CD4-positive, alpha-beta T cell (primary cell): Measurements from ENCODE around the gene MAB21L4. TPM values are rescaled to one million over a fixed set of nuclear protein-coding genes. Genes with fewer than 3 reads are reported as not detected.

ENCODE experiments used
- ATAC-seq: fragments of 200-7000 bp; cut with Tn5 transposase; one replicate; pipeline ENCODE4 v1.10.0; 2022; ENCODE audit warnings: mild to moderate bottlenecking; ENCODE audit not compliant: poor library complexity
- CTCF ChIA-PET: fragments of 350-600 bp; sonication (Branson Sonifier 250); formaldehyde crosslinking; loops from one replicate; lab custom pipeline; 2021; ENCODE audit warnings: antibody characterized with exemption, inconsistent platforms; lab: Charles Lee
- POLR2A ChIA-PET: fragments of 350-600 bp; sonication (Branson Sonifier 250); formaldehyde crosslinking; loops from one replicate; lab custom pipeline; 2021; ENCODE audit warnings: antibody characterized with exemption, inconsistent platforms; lab: Charles Lee
- DNase-seq, 14 experiments: peaks; one replicate each; pipeline ENCODE4 v3.0.0-alpha.2; 2013 to 2020; ENCODE audit warnings: mixed read lengths in 2 of 14
- H3K27ac ChIP-seq, 2 donors: one replicate each; pipeline versions ENCODE4 v1.5.1 to v1.7.0; 2013; ENCODE audit warnings: low read length in 2 of 2, low read depth in 1 of 2, mild to moderate bottlenecking in 1 of 2
- H3K27me3 ChIP-seq, 2 experiments: 1 replicate in 1 of 2; 2 replicates in 1 of 2; pipeline versions ENCODE4 v1.6.1 to v1.7.0; 2013; ENCODE audit warnings: low read length in 2 of 2, control low read depth in 1 of 2, mild to moderate bottlenecking in 1 of 2, moderate library complexity in 1 of 2; ENCODE audit not compliant: insufficient read depth in 2 of 2, control insufficient read depth in 1 of 2
- H3K36me3 ChIP-seq: one replicate; pipeline ENCODE4 v1.6.1; 2013; ENCODE audit warnings: low read length, control low read depth; ENCODE audit not compliant: insufficient read depth
- H3K4me1 ChIP-seq: one replicate; pipeline ENCODE4 v1.6.1; 2013; ENCODE audit warnings: low read length, control low read depth; ENCODE audit not compliant: insufficient read depth
- H3K4me3 ChIP-seq: one replicate; pipeline ENCODE4 v1.5.1; 2013; ENCODE audit warnings: mild to moderate bottlenecking, low read length, moderate library complexity
- H3K9me3 ChIP-seq, 2 experiments: 1 replicate in 1 of 2; 2 replicates in 1 of 2; pipeline versions ENCODE4 v1.6.1 to v1.7.0; 2013; ENCODE audit warnings: low read length in 2 of 2, mild to moderate bottlenecking in 2 of 2, control low read depth in 1 of 2, moderate library complexity in 1 of 2; ENCODE audit not compliant: control insufficient read depth in 1 of 2, insufficient read depth in 1 of 2
- H3K27ac Mint-ChIP-seq: one replicate; pipeline ENCODE4 v1.8.0; 2020; ENCODE audit warnings: mixed read lengths
- H3K27me3 Mint-ChIP-seq: one replicate; pipeline ENCODE4 v1.8.0; 2021; ENCODE audit warnings: mixed read lengths
- H3K36me3 Mint-ChIP-seq: one replicate; pipeline ENCODE4 v1.8.0; 2021; ENCODE audit warnings: low read depth, mixed read lengths
- H3K4me1 Mint-ChIP-seq: one replicate; pipeline ENCODE4 v1.8.0; 2021; ENCODE audit warnings: low read depth, mixed read lengths
- H3K4me3 Mint-ChIP-seq: one replicate; pipeline ENCODE4 v1.8.0; 2020; ENCODE audit warnings: mild to moderate bottlenecking, mixed read lengths
- H3K9me3 Mint-ChIP-seq: one replicate; pipeline ENCODE4 v1.8.0; 2020; ENCODE audit warnings: mixed read lengths
- intact Hi-C, 2 experiments: fragments of 100-400 bp; cut with DNase I in 1 of 2; cut with micrococcal nuclease in 1 of 2; formaldehyde crosslinking; loops; one replicate each; pipeline versions ENCODE4 v1.15.1 to v1.9.0; 2023 to 2025; cut with DNase I, micrococcal nuclease
- total RNA-seq, 174 experiments: library from RNA in 2 of 174; stranded (reverse) in 2 of 174; gene quantifications; one replicate each; pipeline ENCODE4 v1.2.3 and lab custom pipeline; 2021 to 2026
- TF ChIP-seq, protein P1 (sequence below): fragments of 200-600 bp; IDR thresholded peaks from one replicate; pipeline ENCODE4 v1.8.0; 2022; ENCODE audit warnings: antibody characterized with exemption, mild to moderate bottlenecking

The MAB21L4 gene
- total RNA-seq, 2 experiments from 2014 or later, result not detected

GRCh38 chr2:240887631-240888030, 8.3 kb downstream of the MAB21L4 start:
- Histone ChIP-seq H3K36me3 (no peaks in the 10 kb centered on the region), H3K4me1 (no peaks in the 10 kb centered on the region), H3K27me3 (no peaks in the 10 kb centered on the region), H3K4me3 (no peak overlapping the region), H3K27ac (no peak overlapping the region), H3K9me3 (no peaks in the 10 kb centered on the region)
- ChIA-PET CTCF (no interaction called here), POLR2A (no interaction called here)
- Mint-ChIP-seq H3K27me3 (peaks cover 5% of the 10 kb centered on the region), H3K36me3 (no peaks in the 10 kb centered on the region), H3K9me3 (no peaks in the 10 kb centered on the region), H3K27ac (no peak overlapping the region), H3K4me1 (no peaks in the 10 kb centered on the region), H3K4me3 (no peak overlapping the region)
- TF ChIP-seq, protein P1, sequence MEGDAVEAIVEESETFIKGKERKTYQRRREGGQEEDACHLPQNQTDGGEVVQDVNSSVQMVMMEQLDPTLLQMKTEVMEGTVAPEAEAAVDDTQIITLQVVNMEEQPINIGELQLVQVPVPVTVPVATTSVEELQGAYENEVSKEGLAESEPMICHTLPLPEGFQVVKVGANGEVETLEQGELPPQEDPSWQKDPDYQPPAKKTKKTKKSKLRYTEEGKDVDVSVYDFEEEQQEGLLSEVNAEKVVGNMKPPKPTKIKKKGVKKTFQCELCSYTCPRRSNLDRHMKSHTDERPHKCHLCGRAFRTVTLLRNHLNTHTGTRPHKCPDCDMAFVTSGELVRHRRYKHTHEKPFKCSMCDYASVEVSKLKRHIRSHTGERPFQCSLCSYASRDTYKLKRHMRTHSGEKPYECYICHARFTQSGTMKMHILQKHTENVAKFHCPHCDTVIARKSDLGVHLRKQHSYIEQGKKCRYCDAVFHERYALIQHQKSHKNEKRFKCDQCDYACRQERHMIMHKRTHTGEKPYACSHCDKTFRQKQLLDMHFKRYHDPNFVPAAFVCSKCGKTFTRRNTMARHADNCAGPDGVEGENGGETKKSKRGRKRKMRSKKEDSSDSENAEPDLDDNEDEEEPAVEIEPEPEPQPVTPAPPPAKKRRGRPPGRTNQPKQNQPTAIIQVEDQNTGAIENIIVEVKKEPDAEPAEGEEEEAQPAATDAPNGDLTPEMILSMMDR, result no peak
- no peak for DNase-seq
- ATAC-seq, result no peak
- intact Hi-C loops, result loop anchor here in 1 of 2 experiments (10.0 kb wide), 1 partner anchor 93 kb away; no protein-coding TSS in a partner anchor

DNA sequence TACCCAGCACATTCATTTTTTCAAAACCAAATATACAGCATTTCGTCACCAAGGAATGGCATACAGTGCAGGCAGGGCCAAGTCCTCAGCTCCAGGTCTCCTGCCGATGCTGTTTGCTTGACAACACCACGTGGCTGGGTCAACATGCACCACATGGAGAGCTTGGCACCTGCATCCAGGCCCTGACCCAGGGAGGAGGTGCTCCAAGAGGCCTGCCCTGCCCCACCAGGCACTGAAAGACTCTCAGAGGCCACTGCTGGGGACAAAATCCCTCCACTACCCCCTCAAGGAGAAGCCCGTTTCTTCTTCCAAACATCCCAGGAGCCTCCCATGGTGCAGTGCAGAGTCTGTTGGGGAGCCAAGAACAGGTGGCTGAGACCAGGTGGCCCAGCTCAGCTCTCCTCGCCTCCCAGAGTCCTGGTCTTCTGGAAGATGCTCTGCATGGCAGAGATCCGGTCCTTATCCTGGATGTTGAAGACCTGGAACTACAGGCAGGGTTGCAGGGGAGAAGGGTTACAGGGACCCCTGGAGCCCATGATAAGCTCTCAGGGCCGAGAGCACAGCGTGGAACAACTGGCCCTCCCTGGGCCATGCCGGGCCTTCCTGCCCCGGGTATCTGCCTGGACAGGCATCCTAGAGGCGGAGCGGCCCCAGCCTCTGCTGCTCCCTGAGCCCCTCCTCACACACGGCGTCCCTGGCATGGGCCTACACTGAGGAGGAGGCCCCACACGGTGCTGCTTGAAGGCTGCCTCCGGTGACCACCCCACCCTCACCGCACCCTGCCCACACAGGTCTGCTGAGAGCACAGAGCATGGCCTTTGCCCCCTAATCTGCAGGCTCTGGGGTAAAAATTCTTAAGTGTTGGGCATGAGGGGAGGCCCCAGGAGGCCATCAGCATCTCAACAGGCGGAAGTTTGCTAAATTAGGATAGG, 9.0 kb downstream of the MAB21L4 start:
- ChIA-PET POLR2A (no interaction called here), CTCF (no interaction called here)
- Mint-ChIP-seq H3K27me3 (peaks cover 5% of the 10 kb centered on the region), H3K27ac (no peak overlapping the region), H3K9me3 (no peaks in the 10 kb centered on the region), H3K4me1 (no peaks in the 10 kb centered on the region), H3K4me3 (no peak overlapping the region), H3K36me3 (no peaks in the 10 kb centered on the region)
- TF ChIP-seq, protein P1, result no peak
- intact Hi-C loops, result loop anchor here in 1 of 2 experiments (10.0 kb wide), 1 partner anchor 92 kb away; no protein-coding TSS in a partner anchor
- ATAC-seq, result no peak
- no peaks in the 10 kb centered on the region for H3K4me1 ChIP-seq
- H3K27me3 ChIP-seq, result no peaks in the 10 kb centered on the region
- H3K27ac ChIP-seq, result no peak overlapping the region
- no peak overlapping the region for H3K4me3 ChIP-seq
- no peaks in the 10 kb centered on the region for H3K36me3 ChIP-seq
- DNase-seq, result no peak
- H3K9me3 ChIP-seq, result no peaks in the 10 kb centered on the region

DNA sequence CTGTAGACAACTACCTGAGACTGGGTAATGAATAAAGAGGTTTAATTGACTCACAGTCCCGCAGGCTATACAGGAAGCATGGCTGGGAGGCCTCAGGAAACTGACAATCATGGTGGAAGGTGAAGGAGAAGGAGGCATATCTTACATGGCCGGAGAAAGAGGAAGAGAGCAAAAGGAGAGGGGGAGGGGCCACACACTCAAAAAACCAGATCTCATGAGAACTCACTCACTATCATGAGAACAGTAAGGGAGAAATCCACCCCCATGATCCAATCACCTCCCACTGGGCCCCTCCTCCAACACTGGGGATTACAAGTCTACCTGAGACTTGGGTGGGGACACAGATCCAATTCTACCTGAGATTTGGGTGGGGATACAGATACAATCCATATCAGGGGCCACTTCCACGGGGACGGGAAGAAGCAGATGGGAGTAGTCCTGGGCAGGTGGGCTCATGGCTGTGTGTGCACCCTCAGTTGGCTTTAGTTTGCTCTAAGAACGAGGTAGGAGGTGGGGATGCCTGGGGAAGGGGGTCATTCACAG, 9.9 kb downstream of the MAB21L4 start:
- Mint-ChIP-seq H3K9me3 (no peaks in the 10 kb centered on the region), H3K4me3 (no peak overlapping the region), H3K27ac (no peak overlapping the region), H3K36me3 (no peaks in the 10 kb centered on the region), H3K4me1 (no peaks in the 10 kb centered on the region), H3K27me3 (peaks cover 5% of the 10 kb centered on the region)
- Histone ChIP-seq H3K9me3 (no peaks in the 10 kb centered on the region), H3K27me3 (no peaks in the 10 kb centered on the region), H3K4me3 (no peak overlapping the region), H3K27ac (no peak overlapping the region), H3K4me1 (no peaks in the 10 kb centered on the region), H3K36me3 (no peaks in the 10 kb centered on the region)
- TF ChIP-seq, protein P1, result no peak
- ChIA-PET POLR2A (no interaction called here), CTCF (no interaction called here)
- ATAC-seq (no peak), DNase-seq (no peak)
- intact Hi-C loops, result loop anchor here in 1 of 2 experiments (10.0 kb wide), 1 partner anchor 91 kb away; no protein-coding TSS in a partner anchor
